ENCODE data around the gene MARCHF6.

DNA sequence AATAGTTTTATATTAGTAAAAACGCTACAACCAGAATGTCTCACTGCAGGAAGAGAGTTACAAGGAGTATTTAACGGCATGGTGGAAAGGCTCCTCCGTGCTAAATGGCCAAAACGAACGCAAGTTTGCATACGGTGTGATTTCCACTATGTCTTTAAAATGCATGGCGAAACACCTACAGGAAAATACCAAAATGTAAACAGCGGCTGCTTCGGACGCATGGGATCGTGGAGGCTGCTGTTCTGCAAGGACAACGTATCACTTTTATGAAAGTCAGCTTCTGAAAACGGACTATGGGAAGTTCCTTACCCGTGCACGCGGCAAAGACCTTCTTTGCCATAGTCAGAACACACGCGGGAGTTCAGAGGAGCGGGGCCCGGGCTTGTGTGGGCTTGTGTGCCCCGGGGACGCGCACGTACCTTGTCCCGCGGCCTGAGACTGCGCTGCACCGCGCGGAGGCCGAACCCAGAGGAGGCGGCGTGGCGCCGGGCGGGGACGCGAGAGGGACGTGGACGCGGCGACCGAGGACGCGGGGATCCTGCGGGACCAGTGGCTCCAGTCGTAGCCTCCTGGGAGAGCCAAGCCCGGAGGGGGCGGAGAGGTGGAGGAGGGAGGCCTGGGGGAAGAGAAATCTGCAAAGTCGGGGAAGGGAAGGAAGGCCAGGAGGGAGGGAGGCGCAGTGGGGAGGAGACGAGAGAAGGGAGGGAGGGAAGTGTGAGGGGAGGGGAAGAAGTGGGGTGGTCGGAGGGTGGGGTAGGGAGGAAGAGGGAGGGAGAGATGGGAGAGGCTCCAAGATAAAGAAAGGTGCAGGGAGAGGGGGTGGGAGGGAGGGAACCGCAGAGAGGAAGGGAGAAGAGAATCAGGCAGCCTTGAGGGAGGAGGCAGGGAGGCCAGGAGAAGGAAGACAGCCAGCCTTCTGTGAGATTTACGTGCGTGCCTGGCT lies 46.0 kb upstream of the MARCHF6 start, which contains the start of gene CMBL:
- TF ChIP-seq FOXA1 (IDR thresholded peaks at IDR 0.05): no peak
- TF ChIP-seq NFRKB (IDR thresholded peaks at IDR 0.05): no peak
- TF ChIP-seq ARNT (IDR thresholded peaks at IDR 0.05): no peak
- no peak for TF ChIP-seq SUZ12 (IDR thresholded peaks at IDR 0.05)
- no peak for TF ChIP-seq SP1 (IDR thresholded peaks at IDR 0.05)
- no peak for TF ChIP-seq FOXK2 (IDR thresholded peaks at IDR 0.05)
- TF ChIP-seq, protein P1, sequence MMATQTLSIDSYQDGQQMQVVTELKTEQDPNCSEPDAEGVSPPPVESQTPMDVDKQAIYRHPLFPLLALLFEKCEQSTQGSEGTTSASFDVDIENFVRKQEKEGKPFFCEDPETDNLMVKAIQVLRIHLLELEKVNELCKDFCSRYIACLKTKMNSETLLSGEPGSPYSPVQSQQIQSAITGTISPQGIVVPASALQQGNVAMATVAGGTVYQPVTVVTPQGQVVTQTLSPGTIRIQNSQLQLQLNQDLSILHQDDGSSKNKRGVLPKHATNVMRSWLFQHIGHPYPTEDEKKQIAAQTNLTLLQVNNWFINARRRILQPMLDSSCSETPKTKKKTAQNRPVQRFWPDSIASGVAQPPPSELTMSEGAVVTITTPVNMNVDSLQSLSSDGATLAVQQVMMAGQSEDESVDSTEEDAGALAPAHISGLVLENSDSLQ (IDR thresholded peaks at IDR 0.05): no peak
- no peak for TF ChIP-seq BHLHE40 (IDR thresholded peaks at IDR 0.05; ENCODE audit: borderline replicate concordance)
- no peak for TF ChIP-seq ZNF384 (IDR thresholded peaks at IDR 0.05)
- no peak for TF ChIP-seq FOXM1 (IDR thresholded peaks at IDR 0.05; ENCODE audit: borderline replicate concordance)
- no peak for TF ChIP-seq ELF4 (IDR thresholded peaks at IDR 0.05)
- peak; percentile 68 for TF ChIP-seq L3MBTL2 (conservative IDR thresholded peaks at IDR 0.05)
- no peak for TF ChIP-seq TARDBP (IDR thresholded peaks at IDR 0.05)
